HG03025 (cell line): Measurements from ENCODE around the gene EMC1.
"Not testable (repeated sequence)": the region's sequence is repeated elsewhere in the genome, so short reads cannot be mapped to it uniquely, and the experiment has no call there.

Experiments
- ATAC-seq: cut with Tn5 transposase; IDR thresholded peaks from one replicate; pipeline ENCODE4 v1.9.1; 2021; ENCODE audit warnings: mild to moderate bottlenecking, moderate library complexity; ENCODE audit not compliant: unreplicated experiment, low FRiP score

The EMC1 gene

DNA sequence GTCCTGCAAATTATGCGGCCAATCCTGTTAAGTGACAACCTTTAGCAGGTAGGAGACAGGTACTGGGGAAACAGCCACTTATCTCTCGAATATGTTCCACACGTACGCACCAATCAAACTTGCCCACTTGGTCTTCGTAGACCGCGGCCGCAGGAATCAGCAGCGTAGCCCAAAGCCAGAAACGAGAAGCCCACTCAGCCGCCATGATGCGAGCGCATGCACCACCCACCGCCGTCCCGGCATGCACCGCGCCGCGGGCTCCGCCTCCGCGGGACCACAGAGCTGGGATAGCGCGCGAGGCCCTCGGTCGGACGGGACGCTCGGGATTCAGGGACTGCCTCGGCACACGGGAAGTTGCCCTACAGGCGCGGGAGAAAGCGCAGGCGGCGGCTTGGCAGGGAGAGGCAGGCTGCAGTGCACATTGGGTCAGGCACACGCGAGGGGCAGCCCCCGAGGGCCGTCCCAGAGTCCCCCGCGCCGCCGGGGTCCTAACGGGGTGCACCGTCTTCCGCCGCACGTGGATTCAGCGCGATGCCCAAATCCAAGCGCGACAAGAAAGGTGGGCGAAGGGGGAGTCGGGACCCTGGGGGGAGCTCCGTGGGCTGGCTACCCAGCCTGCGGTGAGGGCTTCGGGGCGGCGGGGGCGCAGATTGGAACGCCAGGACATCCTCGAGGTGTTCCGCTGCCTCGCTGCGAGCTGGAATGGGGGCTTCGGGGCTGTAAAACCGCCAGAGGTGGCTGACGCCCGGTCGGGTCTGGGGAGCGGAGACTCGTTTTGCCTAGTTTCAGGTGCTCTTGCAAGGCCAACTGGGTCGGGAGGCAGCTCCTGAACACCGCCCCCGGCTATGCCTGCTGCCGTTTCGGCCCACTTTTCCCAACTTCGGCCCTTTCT lies at the start of gene EMC1, which contains the start of gene MRTO4:
TSS of gene EMC1 (minus strand) at position 220 of the 892 bp plus-strand sequence. CDS start at position 205, 15 bp downstream.
TSS of gene MRTO4 (plus strand) at position 501 of the 892 bp plus-strand sequence. CDS start at position 532, 31 bp downstream.
- peak; percentile 64 for ATAC-seq

DNA sequence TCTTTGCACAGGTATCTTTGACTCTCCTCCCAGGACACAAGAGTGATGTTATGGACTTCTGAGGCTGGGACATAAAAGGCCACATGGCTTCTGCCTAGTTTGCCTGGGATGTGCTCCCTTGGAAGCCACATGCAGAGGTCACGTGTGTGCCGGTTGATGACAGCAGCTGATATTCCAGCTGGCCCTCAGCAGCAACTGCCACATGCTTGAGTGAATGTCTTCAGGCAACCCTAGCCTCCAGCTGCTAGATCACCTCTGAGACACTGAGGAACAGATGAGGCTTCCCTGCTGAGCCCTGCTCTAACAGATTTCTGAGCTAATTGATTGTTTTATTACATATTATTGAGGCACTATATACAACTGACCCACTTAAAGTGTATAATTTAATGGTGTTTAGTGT lies 48.9 kb upstream of the EMC1 start:
- no peak for ATAC-seq

DNA sequence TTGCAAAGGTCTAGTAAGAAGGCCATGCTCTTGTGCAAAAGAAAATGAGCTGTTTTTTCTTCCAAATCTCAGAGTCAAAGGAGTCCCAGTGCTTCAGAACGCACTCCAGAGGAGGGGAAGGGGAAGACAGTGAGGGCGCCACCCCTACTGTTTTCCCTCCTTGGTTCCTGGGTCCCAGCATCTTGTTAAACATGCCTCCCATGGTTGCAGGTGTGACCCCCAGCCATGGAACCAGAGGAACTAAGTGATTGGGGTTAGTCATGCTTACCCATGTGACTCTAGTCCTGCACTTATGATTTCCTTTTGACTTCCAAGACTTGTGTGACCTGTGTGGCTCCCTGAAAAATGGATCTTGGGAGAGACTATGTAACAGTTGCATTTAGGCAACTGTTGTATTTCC lies 43.3 kb upstream of the EMC1 start:
- ATAC-seq = no peak

- ATAC-seq = no peak
Observed at GRCh38 chr1:19289244-19289643, 37.9 kb upstream of the EMC1 start.

- ATAC-seq = not testable (repeated sequence)
Observed at GRCh38 chr1:19288324-19289241, 37.3 kb upstream of the EMC1 start, which contains the start of gene AKR7A3. TSS of gene AKR7A3 (minus strand) at chr1:19288770. CDS start at chr1:19288709, 61 bp downstream.

GRCh38 chr1:19287436-19288185 lies 36.3 kb upstream of the EMC1 start:
- no peak for ATAC-seq

DNA sequence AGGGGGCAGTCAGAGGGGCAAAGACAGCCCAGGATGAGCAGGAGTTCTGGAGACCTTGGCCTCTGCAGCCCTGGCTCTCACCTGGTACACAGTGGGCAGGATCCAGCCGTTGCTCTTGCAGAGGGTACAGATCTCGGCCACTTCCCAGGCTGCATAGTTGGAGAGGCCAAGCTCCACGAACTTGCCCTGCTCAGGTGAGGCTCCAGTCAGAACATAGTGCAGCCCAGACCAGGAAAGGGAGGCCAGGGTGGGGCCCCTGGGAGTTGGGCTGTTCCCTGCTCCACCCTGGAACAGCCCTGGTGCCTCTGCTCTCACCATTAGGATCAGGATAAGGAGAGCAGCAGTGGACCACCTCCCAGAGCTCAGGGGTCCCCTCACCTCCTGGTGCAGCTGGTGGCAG lies 34.5 kb upstream of the EMC1 start:
- ATAC-seq = not testable (repeated sequence)

DNA sequence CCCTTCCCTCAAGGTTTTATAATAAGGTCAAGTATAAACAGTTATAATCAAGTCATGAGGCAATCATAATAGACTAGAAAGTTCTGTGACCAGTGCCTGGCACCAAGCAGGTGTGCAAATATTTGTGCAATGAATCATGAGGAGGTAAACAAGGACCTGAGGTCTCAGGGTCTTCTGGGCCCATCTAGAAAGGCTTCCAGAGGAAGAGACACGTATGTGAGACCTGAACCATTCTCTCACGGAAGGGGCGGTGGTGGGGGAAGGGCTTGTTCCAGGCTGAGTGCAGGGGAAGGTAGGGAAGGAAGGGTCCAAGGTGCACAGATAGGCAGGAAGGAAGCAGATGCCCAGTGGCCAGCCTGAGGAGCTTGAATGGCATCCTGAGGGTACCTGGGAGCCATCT lies 34.0 kb upstream of the EMC1 start:
- ATAC-seq = not testable (repeated sequence)

- ATAC-seq = no peak
Observed at GRCh38 chr1:19284881-19285280, 33.6 kb upstream of the EMC1 start.

- no peak for ATAC-seq
Observed at GRCh38 chr1:19283891-19284290, 32.6 kb upstream of the EMC1 start.

DNA sequence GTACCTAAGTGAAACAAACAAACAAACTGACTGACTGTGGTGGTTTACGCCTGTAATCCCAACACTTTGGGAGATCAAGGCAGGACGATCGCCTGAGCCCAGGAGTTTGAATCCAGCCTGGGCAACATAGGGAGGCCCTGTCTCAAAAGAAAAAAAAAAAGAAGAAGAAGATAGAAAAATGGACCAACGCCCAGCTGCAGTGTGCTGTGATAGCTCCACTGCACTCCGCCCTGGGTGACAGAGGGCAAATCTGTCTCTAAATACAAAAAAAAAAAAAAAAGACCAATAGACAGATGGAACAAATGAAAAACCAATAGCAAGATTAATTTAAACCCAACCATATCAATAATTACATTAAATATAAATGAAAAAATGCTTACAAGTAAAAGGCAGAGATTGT lies 23.3 kb upstream of the EMC1 start:
- no peak for ATAC-seq

- not testable (repeated sequence) for ATAC-seq
Observed at GRCh38 chr1:19273844-19274531, 22.7 kb upstream of the EMC1 start.

GRCh38 chr1:19273106-19273843 lies 22.0 kb upstream of the EMC1 start:
- ATAC-seq = no peak

DNA sequence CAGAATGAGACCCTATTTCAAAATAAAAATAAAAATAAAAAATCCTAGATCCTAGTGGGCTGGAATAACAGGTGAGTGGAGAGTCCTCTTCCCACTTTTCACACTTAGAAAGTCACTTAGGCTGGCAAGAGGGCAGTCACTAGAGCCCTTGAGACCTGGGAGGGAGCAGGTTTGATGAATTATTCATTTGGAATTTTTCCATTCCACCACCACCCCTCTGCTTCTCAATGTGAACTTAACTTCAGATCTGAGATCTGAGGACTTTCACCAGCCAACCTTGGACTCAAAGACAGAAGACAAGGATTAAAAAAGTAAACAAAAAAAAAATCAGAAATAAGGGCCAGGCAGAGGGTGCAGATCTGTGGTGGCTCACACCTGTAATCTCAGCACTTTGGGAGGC lies 20.7 kb upstream of the EMC1 start:
- no peak for ATAC-seq

DNA sequence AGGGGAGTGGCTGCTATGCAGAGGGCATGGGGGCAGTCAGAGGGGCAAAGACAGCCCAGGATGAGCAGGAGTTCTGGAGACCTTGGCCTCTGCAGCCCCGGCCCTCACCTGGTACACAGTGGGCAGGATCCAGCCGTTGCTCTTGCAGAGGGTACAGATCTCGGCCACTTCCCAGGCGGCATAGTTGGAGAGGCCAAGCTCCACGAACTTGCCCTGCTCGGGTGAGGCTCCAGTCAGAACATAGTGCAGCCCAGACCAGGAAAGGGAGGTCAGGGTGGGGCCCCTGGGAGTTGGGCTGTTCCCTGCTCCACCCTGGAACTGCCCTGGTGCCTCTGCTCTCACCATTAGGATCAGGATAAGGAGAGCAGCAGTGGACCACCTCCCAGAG lies 19.0 kb upstream of the EMC1 start:
- not testable (repeated sequence) for ATAC-seq

DNA sequence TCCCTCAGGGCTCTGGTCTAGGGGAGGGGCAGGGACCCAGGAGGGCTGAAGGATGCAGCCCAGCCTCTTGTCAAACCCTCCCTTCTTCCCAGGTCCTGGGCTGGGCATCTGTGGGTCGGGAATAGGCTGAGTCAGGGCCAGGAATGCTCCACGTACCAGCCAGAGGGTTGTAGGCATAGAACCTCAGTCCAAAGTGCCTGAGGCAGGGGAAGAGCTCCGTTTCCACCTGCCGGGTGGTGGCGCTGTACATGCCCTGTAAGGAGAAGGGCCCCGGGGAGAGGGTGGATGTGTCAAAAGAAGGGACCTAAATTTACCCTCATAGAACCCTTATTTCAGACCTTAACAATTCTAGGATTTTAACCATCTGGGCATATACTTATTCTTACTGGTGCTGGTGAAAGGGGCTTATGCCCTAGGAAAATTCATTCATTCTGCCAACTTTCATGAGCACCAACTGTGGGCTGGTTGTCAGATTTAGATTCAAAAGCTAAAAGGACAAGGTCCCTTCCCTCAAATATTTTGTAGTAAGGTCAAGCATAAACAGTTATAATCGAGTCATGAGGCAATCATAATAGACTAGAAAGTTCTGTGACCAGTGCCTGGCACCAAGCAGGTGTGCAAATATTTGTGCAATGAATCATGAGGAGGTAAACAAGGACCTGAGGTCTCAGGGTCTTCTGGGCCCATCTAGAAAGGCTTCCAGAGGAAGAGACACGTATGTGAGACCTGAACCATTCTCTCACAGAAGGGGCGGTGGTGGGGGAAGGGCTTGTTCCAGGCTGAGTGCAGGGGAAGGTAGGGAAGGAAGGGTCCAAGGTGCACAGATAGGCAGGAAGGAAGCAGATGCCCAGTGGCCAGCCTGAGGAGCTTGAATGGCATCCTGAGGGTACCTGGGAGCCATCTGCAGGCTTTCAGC lies 18.4 kb upstream of the EMC1 start:
- not testable (repeated sequence) for ATAC-seq

GRCh38 chr1:19268445-19268844 lies 17.1 kb upstream of the EMC1 start:
- no peak for ATAC-seq

DNA sequence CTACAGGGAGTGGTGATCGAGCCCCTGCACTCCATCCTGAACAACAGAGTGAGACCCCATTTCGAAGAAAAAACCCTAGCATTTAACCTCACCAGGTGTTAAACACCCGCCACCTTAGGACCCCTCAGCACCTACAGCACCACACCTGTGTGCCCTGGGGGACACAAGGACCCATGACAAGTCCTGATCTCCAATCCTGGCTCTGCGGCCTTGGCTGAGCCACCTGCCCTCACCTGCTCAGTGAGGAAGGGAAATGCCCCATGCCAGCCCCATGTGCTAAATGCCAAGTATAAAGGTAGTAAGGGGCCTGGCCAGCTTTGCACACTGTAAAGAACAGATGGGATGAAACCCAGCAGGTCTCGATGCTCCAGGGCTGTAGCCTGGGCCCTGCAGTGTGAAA lies 11.4 kb upstream of the EMC1 start:
- no peak for ATAC-seq
